ENCODE results near the gene UBE2D1.
"Not testable (repeated sequence)": the region's sequence is repeated elsewhere in the genome, so short reads cannot be mapped to it uniquely, and the experiment has no call there.

The UBE2D1 gene

GRCh38 chr10:58384999-58385783 lies 50.4 kb downstream of the UBE2D1 start, which contains the start of gene TFAM:
TSS of gene TFAM (plus strand) at chr10:58385410. CDS start at chr10:58385548, 138 bp downstream.
- FAIRE-seq: peak; percentile 80

GRCh38 chr10:58385784-58386112 lies 50.9 kb downstream of the UBE2D1 start:
- no peak for FAIRE-seq

GRCh38 chr10:58389024-58389423 lies 54.2 kb downstream of the UBE2D1 start:
- no peak for FAIRE-seq

GRCh38 chr10:58393317-58393716 lies 58.5 kb downstream of the UBE2D1 start:
- FAIRE-seq: no peak

- no peak for FAIRE-seq
Measured at GRCh38 chr10:58394471-58394870, 59.7 kb downstream of the UBE2D1 start.

GRCh38 chr10:58396057-58396456 lies 61.3 kb downstream of the UBE2D1 start:
- no peak for FAIRE-seq

- FAIRE-seq: no peak
Measured at GRCh38 chr10:58397830-58398229, 63.0 kb downstream of the UBE2D1 start.

GRCh38 chr10:58399410-58399809 lies 64.6 kb downstream of the UBE2D1 start:
- no peak for FAIRE-seq

- FAIRE-seq: no peak
Measured at GRCh38 chr10:58400609-58401008, 65.8 kb downstream of the UBE2D1 start.

GRCh38 chr10:58404001-58404400 lies 69.2 kb downstream of the UBE2D1 start:
- no peak for FAIRE-seq

- no peak for FAIRE-seq
Measured at GRCh38 chr10:58409956-58410610, 75.3 kb downstream of the UBE2D1 start.

GRCh38 chr10:58412502-58412961 lies 77.7 kb downstream of the UBE2D1 start:
- no peak for FAIRE-seq

GRCh38 chr10:58414270-58415041 lies 79.7 kb downstream of the UBE2D1 start:
- FAIRE-seq: no peak

GRCh38 chr10:58415757-58416156 lies 81.0 kb downstream of the UBE2D1 start:
- no peak for FAIRE-seq

- FAIRE-seq: not testable (repeated sequence)
Measured at GRCh38 chr10:58417902-58418301, 83.1 kb downstream of the UBE2D1 start.

All from G401.6 (cell line).